SK-N-SH (cell line): ENCODE results near the gene GNG14.

ENCODE experiments used
- CTCF ChIP-seq: fragments of 200-600 bp; sonication (generic); IDR thresholded peaks from 2 replicates; pipeline ENCODE4 v1.6.1; 2017; ENCODE audit warnings: antibody characterized with exemption, mild to moderate bottlenecking, moderate library complexity
- EP300 ChIP-seq, 2 experiments: IDR thresholded peaks; 2 replicates each; pipeline versions ENCODE4 v1.4.0 to v1.6.1; 2012; ENCODE audit warnings: borderline replicate concordance in 1 of 2, low read depth in 1 of 2, low read length in 1 of 2
- JUND ChIP-seq: IDR thresholded peaks from 2 replicates; pipeline ENCODE4 v1.4.0; 2012
- MAX ChIP-seq: IDR thresholded peaks from 2 replicates; pipeline ENCODE4 v1.4.0; 2012; ENCODE audit warnings: low read depth
- POLR2AphosphoS5 ChIP-seq: IDR thresholded peaks from 2 replicates; pipeline ENCODE4 v1.6.1; 2012; ENCODE audit warnings: low read depth, low read length
- SMC3 ChIP-seq: IDR thresholded peaks from 2 replicates; pipeline ENCODE4 v1.6.1; 2012; ENCODE audit warnings: low read depth, low read length, improper control_type of control experiment

GRCh38 chr19:12648088-12648487 is 39.7 kb upstream of the GNG14 start:
- TF ChIP-seq POLR2AphosphoS5 = no peak
- TF ChIP-seq MAX = no peak
- peak; percentile 36 for TF ChIP-seq CTCF
- no peak for TF ChIP-seq SMC3
- TF ChIP-seq EP300 (IDR thresholded peaks at IDR 0.05; ENCODE audit: borderline replicate concordance in 1 of 2, low read depth in 1 of 2, low read length in 1 of 2) = no peak
- no peak for TF ChIP-seq JUND
